GM19455 (cell line): Measurements from ENCODE around the gene SLC25A19.

Experiments
- ATAC-seq: cut with Tn5 transposase; IDR thresholded peaks from one replicate; pipeline ENCODE4 v1.9.1; 2021; ENCODE audit not compliant: unreplicated experiment

Gene SLC25A19

DNA sequence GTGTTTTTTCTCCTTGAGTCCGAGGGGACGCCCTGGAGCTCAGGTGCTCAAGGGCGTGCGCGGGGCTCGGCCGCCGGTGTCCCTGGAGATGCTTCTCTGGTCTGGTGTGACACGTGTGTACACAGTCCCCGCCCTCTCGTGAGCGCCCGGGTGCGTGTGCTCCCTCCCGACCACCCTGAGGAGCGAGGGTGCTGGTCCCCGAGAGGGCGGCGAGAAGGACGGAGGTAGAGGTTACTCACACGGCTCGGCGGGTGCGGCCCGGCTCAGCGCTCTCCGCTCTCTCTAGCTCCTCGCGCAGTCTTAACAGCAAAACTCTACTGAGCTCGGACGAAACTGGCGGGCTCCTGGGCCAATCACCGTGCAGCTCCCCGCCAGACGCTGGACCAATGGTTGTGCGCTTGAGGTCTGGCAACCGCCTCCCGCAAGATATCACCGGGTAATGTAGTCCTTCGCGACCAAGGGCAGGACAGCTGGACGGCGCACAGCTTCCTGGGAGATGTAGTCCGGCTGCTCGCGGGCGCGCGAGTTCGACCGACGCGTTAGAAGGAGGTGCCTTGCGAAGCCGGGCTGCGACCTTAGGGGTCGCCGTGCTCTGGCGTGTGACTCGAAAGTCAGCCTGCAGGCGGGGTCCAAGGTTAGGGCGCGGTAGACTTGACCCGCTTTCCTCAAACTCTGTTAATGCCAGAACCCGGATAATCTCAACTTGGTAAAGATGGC, at the start of gene SLC25A19:
Gene SLC25A19, minus strand, starts transcription at position 319 of the 717 bp plus-strand sequence. CDS start 2,669 bp downstream, outside the sequence.
- peak; percentile 87 for ATAC-seq

DNA sequence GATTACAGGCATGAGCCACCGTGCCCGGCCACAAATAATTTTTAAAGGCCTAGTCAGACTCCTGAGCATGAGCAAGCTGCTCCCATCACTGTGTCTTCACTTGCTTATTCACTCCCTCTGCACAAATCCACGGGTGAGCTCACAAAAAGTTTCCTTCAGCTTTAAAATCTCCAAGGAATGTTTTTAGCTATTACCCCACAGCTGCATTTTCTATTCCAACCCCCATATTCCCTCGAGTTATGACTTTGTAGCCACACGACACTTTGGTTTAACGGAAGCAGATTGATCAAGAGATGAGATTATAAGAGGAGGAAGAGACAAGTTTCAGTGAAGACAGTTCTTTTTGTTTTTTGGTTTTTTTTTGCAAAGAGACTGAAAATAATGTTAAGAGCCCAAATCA, 49.1 kb upstream of the SLC25A19 start:
- no peak for ATAC-seq

DNA sequence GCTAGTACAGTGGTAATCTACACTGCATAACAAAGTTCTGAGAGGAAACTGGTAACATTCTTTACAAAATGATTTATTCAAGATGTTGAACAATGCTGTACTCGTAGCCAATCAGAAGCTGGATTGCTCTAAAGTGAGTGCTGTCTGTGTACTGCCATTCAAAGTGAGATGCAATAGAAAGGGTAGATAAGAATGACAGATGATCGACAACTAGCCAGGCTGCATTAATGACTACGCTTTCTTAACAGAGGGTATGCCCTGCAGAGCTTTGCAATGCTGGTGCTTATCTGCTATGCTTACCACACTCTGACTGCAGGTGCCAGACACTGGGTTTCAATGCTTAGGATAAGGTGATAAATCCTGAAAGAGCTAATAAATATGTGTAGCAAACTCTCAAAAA, 46.1 kb upstream of the SLC25A19 start:
- ATAC-seq = no peak

DNA sequence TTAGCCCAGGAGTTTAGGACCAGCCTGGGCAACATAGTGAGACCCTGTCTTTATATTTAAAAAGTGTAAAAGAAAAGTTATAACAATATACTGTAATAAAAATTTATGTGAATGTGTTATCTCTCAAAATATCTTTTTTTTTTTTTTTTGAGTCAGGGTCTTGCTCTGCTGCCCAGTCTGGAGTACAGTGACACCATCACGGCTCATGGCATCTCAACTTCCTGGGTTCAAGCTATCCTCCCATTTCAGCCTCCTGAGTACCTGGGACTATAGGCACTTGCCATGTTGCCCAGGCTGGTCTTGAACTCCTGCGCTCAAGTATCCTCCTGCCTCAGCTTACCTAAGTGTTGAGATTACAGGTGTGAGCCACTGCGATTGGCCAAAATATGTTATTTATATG, 45.5 kb upstream of the SLC25A19 start:
- ATAC-seq = no peak

DNA sequence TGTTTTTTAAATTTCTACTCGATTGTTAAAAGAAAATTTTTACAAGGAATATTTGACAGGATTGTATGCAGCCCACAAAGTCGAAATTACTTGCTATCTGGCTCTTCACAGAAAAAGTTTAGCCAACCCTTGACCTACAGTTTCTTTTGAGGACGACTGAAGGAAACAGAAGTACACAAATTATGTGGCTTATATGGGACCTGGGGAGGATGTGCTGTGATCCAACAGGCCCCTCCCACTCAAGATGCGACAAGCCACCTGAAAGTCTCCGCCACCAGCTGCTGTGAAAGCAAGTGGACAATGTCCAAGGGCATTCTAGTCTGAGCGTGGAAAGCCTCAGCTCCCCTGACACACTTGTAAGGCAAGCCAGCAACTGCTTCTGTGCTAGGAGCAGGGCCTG, 42.4 kb upstream of the SLC25A19 start:
- no peak for ATAC-seq

DNA sequence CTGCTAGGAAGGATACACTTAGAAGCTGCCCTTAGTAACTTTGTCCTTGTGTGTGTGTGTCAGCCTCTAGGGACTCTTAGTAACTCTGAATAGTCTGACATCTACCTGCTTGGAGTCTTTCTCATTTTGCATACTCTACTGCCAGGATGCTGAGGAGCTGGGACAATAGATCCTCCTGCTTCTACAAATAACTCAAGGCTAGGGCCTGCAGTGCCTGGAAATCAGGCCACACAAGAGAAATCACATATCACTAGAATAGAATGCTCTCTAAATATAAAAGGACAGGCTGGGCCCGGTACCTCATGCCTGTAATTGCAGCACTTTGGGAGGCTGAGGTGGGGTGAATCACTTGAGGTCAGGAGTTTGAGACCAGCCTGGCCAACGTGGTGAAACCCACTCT, 38.5 kb upstream of the SLC25A19 start:
- ATAC-seq = no peak

DNA sequence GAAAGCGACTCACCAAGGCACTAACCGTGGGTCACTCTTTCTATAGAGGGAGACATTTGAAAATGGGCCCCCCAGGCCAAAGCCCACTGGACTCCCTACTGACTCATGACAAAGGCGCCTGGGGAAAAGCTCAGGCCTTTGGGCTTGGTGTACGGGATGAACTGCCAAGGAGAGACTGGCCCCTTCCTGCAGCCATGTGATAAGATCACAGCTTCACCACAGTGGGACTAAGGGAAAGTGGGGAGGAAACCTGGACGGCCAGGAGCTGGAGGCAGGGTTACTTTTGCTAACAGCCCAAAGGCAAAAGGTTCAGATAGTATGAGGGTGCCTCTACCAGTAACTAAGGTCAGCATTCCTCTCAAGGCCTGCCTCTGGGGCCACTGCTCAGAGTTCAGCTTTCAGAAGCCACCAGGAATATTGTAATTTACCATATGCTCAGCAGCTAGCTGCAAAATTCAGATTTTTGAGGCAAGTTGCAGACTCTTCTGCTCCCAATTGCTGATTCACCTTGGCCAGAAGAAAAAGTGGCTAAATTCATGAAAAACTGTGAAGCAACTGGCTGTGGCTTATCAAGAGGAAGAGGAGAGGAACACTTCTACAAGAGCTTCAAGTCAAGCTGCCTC, 37.1 kb upstream of the SLC25A19 start:
- ATAC-seq = no peak

DNA sequence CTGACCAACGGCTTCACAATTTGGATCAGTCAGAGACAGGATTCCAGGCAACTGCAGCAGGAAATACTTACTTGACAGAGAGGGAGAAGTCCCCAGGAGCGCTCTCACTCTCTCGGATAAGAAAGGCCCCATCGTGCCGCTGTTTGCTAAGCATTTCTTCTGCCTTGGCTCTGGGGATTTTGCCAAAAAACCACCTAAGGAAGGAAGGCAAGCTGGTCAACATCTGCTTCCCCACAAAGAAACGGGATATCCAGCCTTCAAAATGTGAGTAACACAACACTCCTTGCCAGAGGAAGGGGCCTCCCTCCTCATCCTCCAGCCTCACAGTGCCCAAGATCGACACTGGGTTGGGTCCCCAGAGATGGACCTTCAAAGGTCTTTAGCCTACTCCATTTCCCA, 36.6 kb upstream of the SLC25A19 start:
- no peak for ATAC-seq

DNA sequence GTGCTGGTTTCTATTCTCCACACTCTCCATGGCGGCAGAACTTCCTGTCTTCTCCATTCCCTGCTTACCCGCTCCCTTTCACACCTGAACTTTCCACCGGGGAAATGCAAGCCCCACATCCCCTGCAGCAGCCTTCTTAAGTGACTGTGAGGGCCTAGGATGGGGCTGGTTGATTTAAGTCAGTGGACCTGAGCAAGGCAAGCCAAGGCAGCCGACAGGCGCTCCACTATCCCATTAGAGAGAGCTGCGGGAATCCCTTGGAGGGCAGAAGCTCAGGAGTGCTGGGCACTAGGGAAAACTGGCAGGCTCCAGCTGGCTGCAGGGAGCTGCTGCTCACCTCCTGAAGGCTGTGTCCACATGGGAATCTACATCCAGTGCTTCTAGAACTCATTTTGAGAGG, 36.1 kb upstream of the SLC25A19 start:
- no peak for ATAC-seq

DNA sequence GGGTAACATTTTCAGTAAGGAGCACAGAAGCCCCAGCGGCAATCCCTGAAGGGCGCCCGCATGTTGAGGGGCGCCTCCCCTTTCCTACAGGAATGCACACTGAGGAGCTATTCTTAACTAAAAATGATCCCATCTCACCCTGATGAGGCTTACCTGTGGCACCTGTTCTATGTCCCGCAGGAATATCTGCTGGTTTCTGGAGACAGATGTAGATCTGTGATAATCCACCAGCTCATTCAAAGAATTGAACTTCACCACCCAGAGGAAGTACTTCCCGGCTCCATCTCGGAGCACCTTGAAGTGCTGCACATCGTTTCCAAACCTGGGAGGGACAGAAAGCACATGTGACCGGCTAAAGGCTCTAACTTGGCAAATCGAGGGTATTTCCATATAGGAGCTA, 32.3 kb upstream of the SLC25A19 start:
- ATAC-seq = no peak

DNA sequence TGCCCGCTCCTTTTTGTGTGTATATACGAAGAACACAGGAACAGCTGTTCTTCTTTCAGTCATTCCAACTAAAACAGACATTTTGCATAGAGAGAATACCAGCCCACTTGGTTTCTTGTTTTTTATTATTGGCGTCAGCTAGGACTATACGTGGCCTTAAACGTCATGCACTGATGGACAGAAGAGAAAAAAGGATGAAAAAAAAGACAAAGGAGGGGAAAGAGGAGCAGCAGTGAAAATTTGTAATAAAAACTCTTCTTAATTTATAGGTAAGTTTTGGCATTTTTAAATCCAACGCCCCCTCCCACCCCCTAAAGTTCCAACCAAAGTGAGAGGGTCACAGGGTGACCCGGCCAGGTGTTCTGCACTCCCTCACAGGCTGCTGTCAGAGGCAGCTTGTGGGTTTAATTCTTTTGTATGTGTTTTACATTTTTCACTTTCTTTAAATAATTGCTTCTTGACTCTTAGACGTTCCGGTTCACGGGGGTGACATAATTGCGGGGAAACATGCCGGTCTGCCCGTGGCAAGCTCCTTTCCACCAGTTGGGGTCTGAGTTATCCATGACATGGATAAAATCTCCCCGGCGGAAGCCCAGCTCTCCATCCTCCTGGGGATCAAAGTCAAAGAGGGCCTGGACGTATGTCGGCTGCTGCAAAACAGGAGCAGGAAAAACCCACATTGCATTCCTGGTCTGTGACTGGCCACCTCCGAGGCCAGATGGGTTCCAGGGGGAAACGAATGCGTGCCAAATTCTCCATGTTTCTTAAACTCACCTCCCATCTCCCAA, 30.9 kb upstream of the SLC25A19 start:
- peak; percentile 50 for ATAC-seq

DNA sequence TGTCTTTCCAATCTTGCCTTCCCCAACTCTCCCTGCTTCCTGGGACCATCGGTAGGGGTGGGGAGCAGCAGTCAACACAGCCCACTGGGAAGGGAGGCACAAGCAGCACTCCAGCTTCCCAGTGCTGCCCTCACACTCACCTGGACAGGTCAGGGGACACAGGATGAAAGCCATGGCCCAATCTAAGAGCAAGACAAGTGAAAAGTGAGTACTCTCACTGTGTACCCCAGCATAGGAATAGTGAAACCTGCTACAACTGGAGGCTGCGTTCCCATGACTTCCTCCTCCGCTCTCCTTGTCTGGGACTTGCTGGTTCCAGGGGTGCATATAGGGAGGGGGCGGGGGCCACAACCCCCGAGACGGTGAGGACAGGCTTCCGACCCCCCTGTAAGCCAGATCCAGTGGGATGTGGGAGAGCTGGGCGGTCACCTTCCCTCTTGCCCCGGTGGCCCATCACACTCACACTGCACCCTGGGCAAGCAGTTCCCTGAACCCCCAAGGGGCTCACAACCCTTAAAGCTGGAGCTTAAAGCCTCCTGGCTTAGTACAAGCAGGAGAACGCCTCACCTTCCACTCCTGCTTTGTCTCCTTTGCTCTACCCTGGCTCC, 29.5 kb upstream of the SLC25A19 start:
- ATAC-seq = no peak

DNA sequence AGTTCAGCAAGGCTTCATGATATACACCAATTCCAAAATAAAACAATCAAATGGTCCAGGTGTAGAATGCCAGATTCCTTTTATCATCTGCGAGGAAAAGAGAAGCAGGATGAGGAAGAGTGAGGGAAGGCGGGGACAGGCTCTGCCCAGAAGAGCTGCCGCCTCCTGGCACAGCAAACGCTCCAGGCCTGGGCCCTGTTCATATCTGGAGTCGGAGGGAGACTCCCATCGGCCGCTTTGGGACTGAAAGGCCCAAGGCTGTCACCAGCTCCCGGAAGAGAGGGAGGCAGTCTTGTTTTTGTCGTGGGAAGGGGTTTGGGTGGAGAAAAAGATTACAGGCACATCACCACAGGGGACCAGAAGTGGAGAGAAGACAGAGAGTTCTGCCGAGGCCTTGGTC, 29.0 kb upstream of the SLC25A19 start:
- no peak for ATAC-seq

DNA sequence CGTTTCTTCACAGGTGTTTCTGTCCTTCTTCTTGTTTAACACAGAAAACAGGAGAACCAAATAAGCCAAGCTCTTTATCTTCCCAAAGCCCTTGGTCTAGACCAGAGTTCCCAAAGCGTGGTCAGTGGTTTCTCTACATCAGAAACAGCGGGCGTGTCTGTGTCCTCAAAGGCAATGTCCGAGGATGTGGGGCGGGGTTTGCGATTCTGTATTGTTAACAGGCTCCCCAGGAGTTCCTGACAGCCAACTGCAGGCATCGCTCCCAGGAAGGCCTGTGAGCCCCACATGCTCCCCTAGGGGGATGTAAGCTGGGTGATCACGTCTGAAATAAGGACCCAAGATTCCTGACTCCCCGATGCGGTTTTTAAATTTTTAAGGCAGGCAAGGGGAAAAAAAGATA, 28.4 kb upstream of the SLC25A19 start:
- no peak for ATAC-seq

DNA sequence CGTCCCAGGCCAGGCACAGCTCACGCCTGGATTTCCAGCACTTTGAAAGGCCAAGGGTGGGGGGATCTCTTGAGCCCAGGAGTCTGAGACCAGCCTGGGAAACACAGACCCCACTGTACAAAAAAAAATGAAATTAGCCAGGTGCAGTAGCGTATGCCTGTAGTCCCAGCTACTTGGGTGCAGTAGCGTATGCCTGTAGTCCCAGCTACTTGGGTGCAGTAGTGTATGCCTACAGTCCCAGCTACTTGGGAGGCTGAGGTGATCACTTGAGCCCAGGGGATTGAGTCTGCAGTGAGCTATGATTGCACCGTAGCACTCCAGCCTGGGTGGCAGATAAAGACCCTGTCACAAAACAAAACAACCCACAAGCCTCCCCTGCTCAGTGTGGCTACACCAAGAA, 27.0 kb upstream of the SLC25A19 start:
- no peak for ATAC-seq

DNA sequence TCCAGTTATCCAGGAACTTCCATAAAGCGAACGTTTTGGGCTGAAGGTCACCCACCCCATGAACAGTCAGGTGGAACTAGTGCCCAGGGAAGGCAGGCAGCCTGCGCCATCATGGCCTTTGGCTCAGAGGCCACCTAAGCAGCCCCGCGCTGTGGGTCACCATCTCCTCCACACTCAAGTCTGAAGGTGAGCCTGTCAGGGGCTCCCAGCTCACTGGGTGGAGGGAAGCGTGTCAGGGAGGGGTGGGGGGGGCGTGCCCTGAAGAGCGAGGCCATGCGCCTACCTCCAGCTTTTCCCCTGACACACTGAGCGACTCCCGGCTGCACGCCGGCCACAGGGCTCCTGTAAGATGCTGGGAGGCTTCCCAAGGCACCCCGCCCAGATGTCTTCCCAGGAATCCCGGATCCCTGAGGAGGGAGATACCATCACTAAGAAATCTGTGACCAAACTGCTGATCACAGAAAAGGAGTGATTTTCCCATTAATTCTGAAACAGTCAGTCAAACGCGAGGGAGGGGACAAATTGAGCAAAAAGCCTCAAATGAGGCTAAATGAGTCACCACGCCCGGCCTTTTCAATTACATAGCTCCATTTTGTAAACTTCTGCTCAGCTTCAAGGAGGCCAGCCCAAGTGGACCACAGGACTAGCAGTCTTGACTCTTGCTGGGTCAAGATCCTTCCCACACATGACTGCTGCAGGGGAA, 26.5 kb upstream of the SLC25A19 start:
- no peak for ATAC-seq

DNA sequence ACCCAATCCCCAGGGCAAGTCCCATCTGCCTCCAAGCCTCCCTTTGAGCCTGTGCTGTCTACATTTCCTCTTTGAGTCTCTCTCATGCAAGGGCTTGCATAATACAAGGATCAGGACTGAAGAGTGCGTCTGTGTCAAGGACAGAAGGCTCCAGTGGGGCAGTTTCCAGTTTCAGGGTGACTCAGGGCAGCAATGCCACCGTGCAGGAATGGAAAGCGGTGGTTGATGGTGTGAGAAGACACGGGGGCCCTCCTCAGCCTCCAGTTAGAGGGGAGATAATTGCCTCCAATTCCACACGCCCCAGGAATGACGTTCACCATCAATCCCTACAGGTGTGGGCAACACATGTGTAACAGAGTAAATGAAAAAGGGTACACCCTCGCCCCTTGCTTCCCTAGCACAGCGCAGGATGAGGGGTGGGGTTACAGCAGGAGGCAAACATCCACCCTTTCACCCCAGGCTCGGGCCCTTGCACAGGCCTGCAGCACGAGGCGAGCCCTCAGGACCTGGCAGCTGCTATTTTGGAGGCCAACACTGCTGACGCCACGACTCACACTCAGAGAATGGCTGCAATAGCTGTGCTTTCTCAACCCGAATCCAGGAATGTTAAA, 24.8 kb upstream of the SLC25A19 start:
- no peak for ATAC-seq

DNA sequence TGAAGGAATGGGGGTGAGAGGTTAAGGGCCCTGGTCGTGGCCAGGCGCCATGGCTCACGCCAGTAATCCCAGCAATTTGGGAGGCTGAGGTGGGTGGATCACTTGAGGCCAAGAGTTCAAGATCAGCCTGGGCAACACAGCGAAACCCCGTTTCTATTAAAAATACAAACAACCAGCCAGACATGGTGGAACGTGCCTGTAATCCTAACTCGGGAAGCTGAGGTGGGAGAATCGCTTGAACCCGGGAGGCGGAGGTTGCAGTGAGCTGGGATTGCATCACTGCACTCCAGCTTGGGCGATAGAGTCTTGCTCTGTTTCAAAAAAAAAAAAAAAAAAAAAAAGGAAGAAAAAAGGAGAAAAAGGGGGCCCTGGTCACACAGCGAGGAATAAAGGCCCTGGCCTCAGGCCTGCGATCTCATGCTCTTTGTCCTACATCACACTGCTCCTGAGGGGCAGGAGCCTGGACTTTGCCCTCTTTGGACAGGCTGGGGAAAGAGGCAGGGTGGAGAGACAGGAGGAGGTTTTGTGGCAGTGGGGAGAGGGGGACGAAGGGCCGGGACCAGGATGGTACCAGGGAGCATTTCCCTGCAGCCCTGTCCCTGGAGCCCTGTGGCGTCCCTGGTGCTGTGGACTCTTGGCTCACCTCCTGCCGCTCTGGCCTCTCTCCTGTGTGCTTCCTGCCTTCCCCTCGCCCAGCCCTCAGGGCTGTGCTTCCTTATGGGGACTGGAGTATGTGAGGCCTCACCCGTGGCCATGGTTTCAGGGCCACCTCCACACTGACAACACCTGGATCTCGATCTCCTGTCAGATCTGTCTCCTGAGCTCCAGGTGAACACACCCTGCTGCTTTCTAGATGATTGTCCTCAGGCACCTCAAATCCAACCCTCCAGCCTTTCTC, 19.7 kb upstream of the SLC25A19 start:
- no peak for ATAC-seq

DNA sequence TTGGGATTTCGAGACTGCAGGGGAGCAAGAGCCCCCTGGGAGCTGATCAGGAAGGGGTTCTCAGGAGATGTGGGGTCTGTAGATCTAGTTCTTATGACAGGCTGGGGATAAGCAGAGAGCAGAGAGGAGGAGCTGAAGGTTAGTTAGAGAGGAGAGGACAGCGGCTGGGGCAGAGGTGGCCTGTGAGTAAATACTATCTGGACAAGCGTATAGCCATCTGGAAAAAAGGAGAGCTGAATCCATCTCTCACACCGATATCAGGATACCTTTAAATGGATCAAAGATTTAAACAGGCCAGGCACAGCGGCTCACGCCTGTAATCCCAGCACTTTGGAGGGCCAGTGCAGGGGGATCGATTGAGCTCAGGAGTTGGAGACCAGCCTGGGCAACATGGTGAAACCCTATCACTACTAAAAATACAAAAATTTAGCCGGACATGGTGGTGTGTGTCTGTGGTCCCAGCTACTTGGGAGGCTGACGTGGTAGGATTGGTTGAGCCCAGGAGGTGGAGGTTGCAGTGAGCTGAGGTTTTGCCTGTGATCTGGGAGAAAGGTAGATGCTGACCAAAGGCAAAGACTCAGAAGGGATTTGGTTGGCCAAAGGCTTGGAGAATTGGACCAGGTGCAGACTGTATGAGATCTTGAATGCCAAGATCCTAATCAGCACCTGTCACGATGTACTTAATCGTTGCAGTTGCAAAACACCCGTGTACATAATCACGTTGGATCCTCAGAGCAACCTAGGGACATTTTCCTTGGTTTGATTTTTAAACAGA, 18.9 kb upstream of the SLC25A19 start:
- ATAC-seq = no peak
